CD4-positive, CD25-positive, alpha-beta regulatory T cell (primary cell): ENCODE data around the gene TSPAN18. TPM values are rescaled to one million over a fixed set of nuclear protein-coding genes. Genes with fewer than 3 reads are reported as not detected.

Experiments
- ATAC-seq, 2 donors: fragments of 150-1000 bp; cut with Tn5 transposase; one replicate each; pipeline ENCODE4 v1.10.0; 2021; ENCODE audit warnings: low read depth in 2 of 2, moderate number of reproducible peaks in 2 of 2, moderate library complexity in 1 of 2
- DNase-seq, 3 donors: peaks; one replicate each; pipeline versions ENCODE4 v3.0.0 to v3.0.0-alpha.2; 2012 to 2022; ENCODE audit warnings: mixed read lengths in 1 of 3
- H3K27ac ChIP-seq: one replicate; pipeline ENCODE4 v1.7.0; 2013; ENCODE audit warnings: mild to moderate bottlenecking, low read length; ENCODE audit not compliant: insufficient read depth, poor library complexity, severe bottlenecking
- H3K27me3 ChIP-seq: one replicate; pipeline ENCODE4 v1.7.0; 2013; ENCODE audit warnings: low read length; ENCODE audit not compliant: control insufficient read depth, insufficient read depth
- H3K36me3 ChIP-seq: one replicate; pipeline ENCODE4 v1.7.0; 2013; ENCODE audit warnings: mild to moderate bottlenecking, low read length, moderate library complexity; ENCODE audit not compliant: control insufficient read depth, insufficient read depth
- H3K4me1 ChIP-seq: 2 replicates; pipeline ENCODE4 v1.7.0; 2013; ENCODE audit warnings: mild to moderate bottlenecking, low read length; ENCODE audit not compliant: insufficient read depth, control insufficient read depth, poor library complexity, severe bottlenecking
- H3K4me3 ChIP-seq: one replicate; pipeline ENCODE4 v1.7.0; 2013; ENCODE audit warnings: low read depth, mild to moderate bottlenecking, low read length, moderate library complexity
- H3K9me3 ChIP-seq, 2 experiments: 1 replicate in 1 of 2; 2 replicates in 1 of 2; pipeline ENCODE4 v1.7.0; 2013; ENCODE audit warnings: low read length in 2 of 2, mild to moderate bottlenecking in 1 of 2, moderate library complexity in 1 of 2; ENCODE audit not compliant: control insufficient read depth in 2 of 2
- H3K27ac Mint-ChIP-seq, 3 donors: one replicate each; pipeline ENCODE4 v1.8.0; 2020 to 2022; ENCODE audit warnings: mild to moderate bottlenecking in 3 of 3, mixed read lengths in 3 of 3, moderate library complexity in 2 of 3
- H3K27me3 Mint-ChIP-seq: one replicate; pipeline ENCODE4 v1.8.0; 2022; ENCODE audit warnings: mild to moderate bottlenecking, mixed read lengths
- H3K36me3 Mint-ChIP-seq: one replicate; pipeline ENCODE4 v1.8.0; 2020; ENCODE audit warnings: mixed read lengths
- H3K4me1 Mint-ChIP-seq, 4 donors: one replicate each; pipeline ENCODE4 v1.8.0; 2020 to 2022; ENCODE audit warnings: mixed read lengths in 4 of 4, mild to moderate bottlenecking in 1 of 4
- H3K4me3 Mint-ChIP-seq, 4 donors: one replicate each; pipeline ENCODE4 v1.8.0; 2020 to 2022; ENCODE audit warnings: mild to moderate bottlenecking in 4 of 4, mixed read lengths in 4 of 4, moderate library complexity in 3 of 4
- H3K9me3 Mint-ChIP-seq, 7 donors: one replicate each; pipeline ENCODE4 v1.8.0; 2020 to 2022; ENCODE audit warnings: mixed read lengths in 7 of 7, mild to moderate bottlenecking in 3 of 7, moderate library complexity in 2 of 7
- polyA plus RNA-seq, 4 donors: library from polyadenylated mRNA; unstranded; fragments of 300-500 nt; fragmentation: Illumina TruSeq; gene quantifications; one replicate each; pipeline ENCODE4 v1.2.3, GENCODE V29; 2021
- total RNA-seq: library from RNA; stranded (reverse); gene quantifications from one replicate; pipeline ENCODE4 v1.2.3, GENCODE V29; 2022

The TSPAN18 gene
- total and polyA plus RNA-seq, 5 donors from 2014 or later, result 3.2 to 36.9 (median 4.9) TPM

DNA sequence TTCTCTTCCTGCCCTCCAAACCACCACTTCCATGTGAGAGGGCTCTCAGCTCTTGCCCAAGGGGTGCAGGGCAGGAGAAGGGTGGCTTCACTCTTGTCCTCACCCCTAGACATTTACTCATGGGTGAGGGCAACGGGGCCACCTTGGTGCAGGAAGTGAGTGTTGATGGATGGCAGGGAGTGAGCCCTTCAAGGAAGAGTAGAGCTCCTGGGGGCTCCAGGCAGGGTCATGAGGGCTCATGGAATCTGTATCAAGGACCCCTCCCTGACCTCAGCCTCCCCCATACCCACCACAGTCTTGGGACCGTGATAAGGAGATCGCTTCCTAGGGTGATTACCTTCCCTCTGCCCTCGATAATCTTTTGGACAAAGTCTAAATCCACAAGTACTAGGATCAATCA is 37.8 kb downstream of the TSPAN18 start:
- Mint-ChIP-seq H3K36me3 (peaks cover 36% of the 10 kb centered on the region), H3K4me3 (no peak overlapping the region), H3K4me1 (peaks cover 0 to 11% (median 6%) of the 10 kb centered on the region in 4 donors), H3K27me3 (peaks cover 1% of the 10 kb centered on the region), H3K27ac (no peak overlapping the region), H3K9me3 (peaks cover 0 to 4% (median 0%) of the 10 kb centered on the region in 7 donors)
- no peak overlapping the region for H3K27ac ChIP-seq
- no peak overlapping the region for H3K4me3 ChIP-seq
- no peak for ATAC-seq
- DNase-seq, result no peak
- H3K9me3 ChIP-seq, result peaks cover 0 to 4% of the 10 kb centered on the region in 2 experiments
- peaks cover 30% of the 10 kb centered on the region for H3K36me3 ChIP-seq
- H3K27me3 ChIP-seq, result no peaks in the 10 kb centered on the region
- no peaks in the 10 kb centered on the region for H3K4me1 ChIP-seq

DNA sequence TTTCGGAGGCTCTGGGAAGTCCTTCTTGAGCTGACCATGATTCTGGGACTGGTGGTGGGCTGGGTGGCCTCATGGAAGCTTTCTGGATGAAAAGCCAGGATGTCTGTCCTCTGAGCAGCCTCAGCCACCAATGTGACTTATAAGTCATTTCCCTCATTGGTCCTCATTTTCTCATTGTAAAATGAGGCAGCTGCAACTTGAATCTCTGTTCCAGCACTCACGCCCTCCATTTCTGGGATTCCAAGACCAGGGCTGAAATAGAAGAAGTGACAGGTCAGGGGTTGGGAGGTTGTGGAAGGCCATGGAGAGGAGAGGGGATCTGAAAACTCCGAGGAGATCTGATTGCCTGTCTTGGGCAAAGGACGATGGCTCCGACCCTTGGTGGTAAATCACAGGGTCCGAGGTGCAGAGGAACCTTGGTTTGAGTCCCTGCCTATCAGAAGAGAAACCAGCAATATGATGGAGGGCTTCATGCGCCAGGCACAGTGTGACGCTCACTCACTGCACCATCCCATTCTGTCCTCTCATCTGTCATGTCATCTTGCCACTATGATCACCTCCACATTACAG is 38.3 kb downstream of the TSPAN18 start:
- H3K9me3 Mint-ChIP-seq, result peaks cover 0 to 4% (median 0%) of the 10 kb centered on the region in 7 donors
- Histone ChIP-seq H3K4me1 (no peaks in the 10 kb centered on the region), H3K36me3 (peaks cover 30% of the 10 kb centered on the region), H3K27me3 (no peaks in the 10 kb centered on the region), H3K4me3 (no peak overlapping the region), H3K27ac (no peak overlapping the region), H3K9me3 (peaks cover 0 to 4% of the 10 kb centered on the region in 2 experiments)
- DNase-seq (no peak), ATAC-seq (no peak)
- no peak overlapping the region for H3K4me3 Mint-ChIP-seq
- H3K4me1 Mint-ChIP-seq, result peaks cover 0 to 13% (median 3%) of the 10 kb centered on the region in 4 donors
- peaks cover 36% of the 10 kb centered on the region for H3K36me3 Mint-ChIP-seq
- H3K27ac Mint-ChIP-seq, result no peak overlapping the region
- H3K27me3 Mint-ChIP-seq, result no peaks in the 10 kb centered on the region

DNA sequence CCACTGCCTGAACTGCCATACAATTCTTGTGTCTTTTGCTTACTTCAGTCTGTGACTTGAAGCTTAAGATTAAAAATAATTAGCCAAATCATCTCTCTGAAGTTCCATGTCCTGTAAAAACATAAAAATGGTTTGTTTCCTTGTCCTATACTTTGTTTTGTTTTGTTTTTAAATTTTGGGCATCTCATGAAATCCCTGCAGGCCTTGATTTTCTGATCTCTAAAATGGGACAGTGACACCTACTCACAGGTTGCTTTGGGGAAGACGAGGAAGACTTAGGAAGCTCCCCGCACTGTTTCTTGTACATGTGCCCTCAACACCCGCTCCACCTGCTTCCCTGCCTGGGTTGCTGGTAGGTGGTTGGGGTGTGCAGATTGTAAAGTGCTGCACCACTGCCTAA is 38.9 kb downstream of the TSPAN18 start:
- no peaks in the 10 kb centered on the region for H3K27me3 ChIP-seq
- no peak for ATAC-seq
- peaks cover 32% of the 10 kb centered on the region for H3K36me3 ChIP-seq
- Mint-ChIP-seq H3K4me3 (no peak overlapping the region), H3K27ac (no peak overlapping the region), H3K36me3 (peaks cover 42% of the 10 kb centered on the region), H3K4me1 (peaks cover 0 to 15% (median 4%) of the 10 kb centered on the region in 4 donors), H3K9me3 (peaks cover 0 to 4% (median 0%) of the 10 kb centered on the region in 7 donors), H3K27me3 (no peaks in the 10 kb centered on the region)
- peaks cover 0 to 4% of the 10 kb centered on the region in 2 experiments for H3K9me3 ChIP-seq
- no peaks in the 10 kb centered on the region for H3K4me1 ChIP-seq
- no peak for DNase-seq
- H3K4me3 ChIP-seq, result no peak overlapping the region
- no peak overlapping the region for H3K27ac ChIP-seq

DNA sequence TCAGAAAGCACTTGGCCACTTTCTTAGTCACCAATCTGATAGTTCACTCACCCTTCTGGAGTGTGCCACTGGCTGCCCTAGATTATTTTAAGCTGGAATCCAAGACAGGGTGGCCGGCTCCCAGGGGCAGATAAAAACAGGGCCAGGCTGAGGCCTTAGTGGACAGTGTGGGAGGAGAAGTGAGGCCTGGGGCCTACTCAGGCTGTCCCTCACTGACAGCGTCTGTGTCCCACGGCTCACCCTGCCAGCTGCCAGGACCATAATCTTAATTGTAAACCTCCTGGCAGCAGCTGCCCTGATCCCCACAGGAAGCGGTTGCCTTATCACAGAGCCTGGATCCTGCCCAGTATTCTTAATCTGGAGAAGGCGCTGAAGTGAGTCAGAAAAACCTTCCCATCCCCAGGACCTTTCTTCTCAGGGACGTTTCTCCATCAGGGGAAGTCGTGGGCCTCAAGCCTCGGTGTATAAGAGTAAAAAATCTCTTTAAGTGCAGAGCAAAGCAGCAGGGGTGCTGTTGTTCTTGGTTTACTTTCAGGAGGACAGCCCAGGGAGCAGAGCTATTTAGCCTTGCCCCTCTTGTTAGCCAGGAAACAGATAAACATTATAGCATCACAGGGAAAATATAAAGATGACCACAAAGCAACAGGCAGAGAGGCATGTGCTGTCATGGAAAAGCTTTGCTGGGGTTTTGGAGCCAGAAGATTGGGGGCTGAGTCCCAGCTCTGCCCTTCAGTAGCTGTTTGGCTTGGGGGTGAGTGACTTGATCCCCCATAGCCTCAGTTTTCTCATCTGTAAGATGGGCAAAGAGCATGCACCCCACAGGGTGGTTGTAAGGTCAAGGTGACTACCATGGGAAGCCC is 39.6 kb downstream of the TSPAN18 start:
- H3K9me3 ChIP-seq, result peaks cover 0 to 4% of the 10 kb centered on the region in 2 experiments
- DNase-seq, result no peak
- H3K27me3 Mint-ChIP-seq, result peaks cover 4% of the 10 kb centered on the region
- no peak overlapping the region for H3K27ac Mint-ChIP-seq
- no peak overlapping the region for H3K27ac ChIP-seq
- H3K9me3 Mint-ChIP-seq, result peaks cover 0 to 4% (median 0%) of the 10 kb centered on the region in 7 donors
- H3K27me3 ChIP-seq, result no peaks in the 10 kb centered on the region
- peaks cover 0 to 18% (median 5%) of the 10 kb centered on the region in 4 donors for H3K4me1 Mint-ChIP-seq
- ATAC-seq, result no peak
- H3K4me1 ChIP-seq, result no peaks in the 10 kb centered on the region
- H3K4me3 Mint-ChIP-seq, result no peak overlapping the region
- H3K36me3 Mint-ChIP-seq, result peaks cover 47% of the 10 kb centered on the region
- no peak overlapping the region for H3K4me3 ChIP-seq
- H3K36me3 ChIP-seq, result peaks cover 32% of the 10 kb centered on the region

DNA sequence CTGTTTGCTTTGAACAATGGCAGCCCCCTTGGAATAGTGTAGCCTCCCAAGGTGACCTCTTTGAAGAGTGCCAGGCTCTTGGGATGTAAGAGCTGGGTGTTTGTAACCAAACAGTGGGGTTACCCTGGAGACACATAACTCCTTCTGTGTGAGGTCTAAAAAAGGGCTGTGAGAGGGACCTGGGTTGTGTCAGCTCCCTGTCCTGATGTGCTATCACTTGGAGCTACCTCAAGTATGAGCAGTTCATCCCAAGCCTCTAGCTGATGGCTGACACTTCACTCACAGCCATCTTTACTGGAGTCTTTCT is 40.2 kb downstream of the TSPAN18 start:
- peaks cover 0 to 18% (median 5%) of the 10 kb centered on the region in 4 donors for H3K4me1 Mint-ChIP-seq

DNA sequence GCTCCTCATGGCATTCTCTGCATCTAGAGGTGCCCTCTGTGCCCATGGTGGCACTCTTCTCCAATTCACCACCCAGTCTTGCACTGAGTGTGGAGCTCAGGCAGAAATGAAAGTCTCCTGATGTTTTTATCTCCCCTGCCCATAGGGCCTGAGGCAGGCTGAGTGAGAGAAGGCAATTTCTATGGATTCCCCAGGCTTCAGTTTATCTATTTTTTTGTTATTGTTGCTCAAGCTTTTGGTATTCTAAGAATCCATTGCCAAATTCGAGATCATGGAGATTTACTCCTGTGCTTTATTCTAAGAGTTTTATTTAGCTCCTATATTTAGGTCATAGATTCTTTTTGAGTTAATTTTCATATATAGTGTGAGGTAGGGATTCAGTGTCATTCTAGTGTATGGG is 40.7 kb downstream of the TSPAN18 start:
- peaks cover 5% of the 10 kb centered on the region for H3K27me3 Mint-ChIP-seq
- H3K27ac Mint-ChIP-seq, result no peak overlapping the region
- DNase-seq, result no peak
- H3K9me3 Mint-ChIP-seq, result peaks cover 0 to 4% (median 0%) of the 10 kb centered on the region in 7 donors
- H3K4me1 Mint-ChIP-seq, result peaks cover 0 to 18% (median 5%) of the 10 kb centered on the region in 4 donors
- peaks cover 47% of the 10 kb centered on the region for H3K36me3 Mint-ChIP-seq
- Histone ChIP-seq H3K27me3 (no peaks in the 10 kb centered on the region), H3K36me3 (peaks cover 32% of the 10 kb centered on the region), H3K4me1 (no peaks in the 10 kb centered on the region), H3K4me3 (no peak overlapping the region), H3K9me3 (peaks cover 0 to 4% of the 10 kb centered on the region in 2 experiments), H3K27ac (no peak overlapping the region)
- H3K4me3 Mint-ChIP-seq, result no peak overlapping the region
- ATAC-seq, result no peak

More for the DNA sequence above, 40.2 kb downstream of the TSPAN18 start:
- Mint-ChIP-seq H3K4me3 (no peak overlapping the region), H3K9me3 (peaks cover 0 to 4% (median 0%) of the 10 kb centered on the region in 7 donors), H3K27ac (no peak overlapping the region), H3K36me3 (peaks cover 47% of the 10 kb centered on the region), H3K27me3 (peaks cover 5% of the 10 kb centered on the region)
- no peak overlapping the region for H3K27ac ChIP-seq
- peaks cover 0 to 4% of the 10 kb centered on the region in 2 experiments for H3K9me3 ChIP-seq
- H3K4me1 ChIP-seq, result no peaks in the 10 kb centered on the region
- DNase-seq (no peak), ATAC-seq (no peak)
- H3K27me3 ChIP-seq, result no peaks in the 10 kb centered on the region
- no peak overlapping the region for H3K4me3 ChIP-seq
- H3K36me3 ChIP-seq, result peaks cover 32% of the 10 kb centered on the region

DNA sequence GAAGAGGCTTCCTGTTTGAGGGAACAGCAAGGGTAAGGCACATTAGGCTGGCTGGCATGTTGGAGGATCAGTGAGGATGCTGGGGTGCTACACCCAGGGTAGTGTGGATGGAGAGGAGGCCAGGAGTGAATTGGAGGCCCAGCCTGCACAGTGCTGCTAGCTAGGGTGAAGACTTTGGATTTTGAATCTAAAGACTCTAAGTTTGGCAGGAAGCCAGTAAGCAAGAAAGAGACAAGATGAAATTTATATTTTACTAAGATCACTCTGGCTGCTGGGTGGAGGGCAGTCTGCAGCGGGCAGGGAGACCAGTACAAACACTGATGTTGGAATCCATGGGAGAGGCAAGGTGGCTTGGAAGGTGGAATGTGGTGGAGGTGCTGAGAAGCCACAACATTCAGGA is 43.6 kb downstream of the TSPAN18 start:
- no peaks in the 10 kb centered on the region for H3K4me1 ChIP-seq
- no peak overlapping the region for H3K4me3 ChIP-seq
- ATAC-seq, result no peak
- peaks cover 0 to 25% (median 10%) of the 10 kb centered on the region in 4 donors for H3K4me1 Mint-ChIP-seq
- H3K9me3 Mint-ChIP-seq, result peaks cover 0 to 3% (median 0%) of the 10 kb centered on the region in 7 donors
- H3K4me3 Mint-ChIP-seq, result no peak overlapping the region
- H3K27ac Mint-ChIP-seq, result no peak overlapping the region
- no peak overlapping the region for H3K27ac ChIP-seq
- peaks cover 0 to 4% of the 10 kb centered on the region in 2 experiments for H3K9me3 ChIP-seq
- H3K27me3 ChIP-seq, result no peaks in the 10 kb centered on the region
- DNase-seq, result no peak
- peaks cover 18% of the 10 kb centered on the region for H3K36me3 ChIP-seq
- peaks cover 30% of the 10 kb centered on the region for H3K36me3 Mint-ChIP-seq
- H3K27me3 Mint-ChIP-seq, result peaks cover 11% of the 10 kb centered on the region
